ENCODE data around the gene PRKCE. TPM values are rescaled to one million over a fixed set of nuclear protein-coding genes. Genes with fewer than 3 reads are reported as not detected.

PRKCE gene
- total and polyA plus RNA-seq, 2 experiments from 2014 or later = 0.94 to 1.2 TPM

- Histone ChIP-seq H3K27me3 (ENCODE audit: insufficient read depth) (no peaks in the 10 kb centered on the region), H3K9me2 (ENCODE audit: insufficient read depth) (no peaks in the 10 kb centered on the region), H3F3A (replicated peaks; ENCODE audit: low read depth) (no peaks in the 10 kb centered on the region), H3K79me2 (replicated peaks; ENCODE audit: insufficient read depth) (no peaks in the 10 kb centered on the region), H3K36me3 (ENCODE audit: insufficient read depth) (no peaks in the 10 kb centered on the region), H4K20me1 (replicated peaks; ENCODE audit: insufficient read depth) (no peaks in the 10 kb centered on the region), H3K27ac (ENCODE audit: low read depth) (no peak overlapping the region), H3K4me1 (ENCODE audit: insufficient read depth) (peaks cover 2% of the 10 kb centered on the region; the same call in 1 of the 2 replicates), H2AFZ (no peak overlapping the region), H3K4me2 (no peak overlapping the region), H3K4me3 (no peak overlapping the region)
- H3K4me1 Mint-ChIP-seq = peaks cover 1% of the 10 kb centered on the region; the same call in 2 of the 3 replicates
- TF ChIP-seq ZNF114 (CRISPR knock-in tag; IDR thresholded peaks at IDR 0.05) (no peak), REST (IDR thresholded peaks at IDR 0.05; ENCODE audit: unreplicated experiment) (no peak), NANOG (IDR thresholded peaks at IDR 0.05; ENCODE audit: borderline replicate concordance) (no peak), ZNF462 (CRISPR knock-in tag; IDR thresholded peaks at IDR 0.05) (no peak), POLR2AphosphoS5 (IDR thresholded peaks at IDR 0.05; ENCODE audit: low read depth) (no peak), JUNB (IDR thresholded peaks at IDR 0.05; ENCODE audit: unreplicated experiment) (no peak), STAT1 (IDR thresholded peaks at IDR 0.05; ENCODE audit: unreplicated experiment) (no peak), ETS1 (IDR thresholded peaks at IDR 0.05) (no peak), CTCF (conservative IDR thresholded peaks at IDR 0.05; ENCODE audit: low read depth in 2 of 2) (no peak), EZH2phosphoT487 (IDR thresholded peaks at IDR 0.05; ENCODE audit: unreplicated experiment) (no peak), EZH2 (IDR thresholded peaks at IDR 0.05; ENCODE audit: low read depth, unreplicated experiment) (no peak), ZNF331 (CRISPR knock-in tag; IDR thresholded peaks at IDR 0.05; ENCODE audit: low read depth) (no peak), CREB1 (CRISPR knock-in tag; IDR thresholded peaks at IDR 0.05; ENCODE audit: low read depth) (no peak)
- H3K27me3 Mint-ChIP-seq (ENCODE audit: insufficient read depth, low read depth, poor library complexity) = peaks cover 5% of the 10 kb centered on the region
- H3K27ac Mint-ChIP-seq = no peak overlapping the region
- no peak for ATAC-seq
- H3K36me3 Mint-ChIP-seq (ENCODE audit: low read depth) = no peaks in the 10 kb centered on the region
- DNase-seq (ENCODE audit: low spot score) = no peak
- H3K4me3 Mint-ChIP-seq = no peak overlapping the region
- no peaks in the 10 kb centered on the region for H3K9me3 Mint-ChIP-seq
These were observed 25.7 kb upstream of the PRKCE start for GRCh38 chr2:45625824-45626223.
